ENCODE results near the gene RMDN3.

The RMDN3 gene

DNA sequence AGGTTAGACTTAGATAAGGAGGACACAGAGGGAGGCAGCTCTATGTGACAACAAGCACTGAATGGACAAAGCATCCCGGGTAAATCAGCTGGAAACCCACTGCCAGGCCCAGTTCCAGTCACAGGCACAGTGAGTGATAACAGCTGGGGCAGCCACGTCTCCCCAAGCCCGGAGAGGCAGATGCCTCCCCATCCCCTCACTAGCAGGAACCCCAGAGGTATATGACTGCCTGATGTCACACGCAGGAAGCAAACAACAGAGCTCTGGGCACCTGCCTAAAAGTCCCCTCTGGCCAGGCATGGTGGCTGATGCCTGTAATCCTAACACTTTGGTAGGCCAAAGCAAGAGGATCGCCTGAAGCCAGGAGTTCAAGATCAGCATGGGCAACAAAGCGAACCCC, 32.9 kb upstream of the RMDN3 start:
- Histone ChIP-seq H3K4me3 (ENCODE audit: low read length) (no peak overlapping the region), H3K9ac (ENCODE audit: low read depth, low read length) (peak overlapping the region; percentile 17), H3K9me3 (replicated peaks; ENCODE audit: low read length) (no peaks in the 10 kb centered on the region), H3K4me2 (ENCODE audit: low read length) (peak overlapping the region; percentile 36), H3K36me3 (ENCODE audit: insufficient read depth, low read length) (peaks cover 11% of the 10 kb centered on the region), H3K4me1 (ENCODE audit: control insufficient read depth, insufficient read depth, low read length) (peaks cover 26% of the 10 kb centered on the region), H3K27me3 (ENCODE audit: control insufficient read depth, insufficient read depth, low read length) (no peaks in the 10 kb centered on the region)

DNA sequence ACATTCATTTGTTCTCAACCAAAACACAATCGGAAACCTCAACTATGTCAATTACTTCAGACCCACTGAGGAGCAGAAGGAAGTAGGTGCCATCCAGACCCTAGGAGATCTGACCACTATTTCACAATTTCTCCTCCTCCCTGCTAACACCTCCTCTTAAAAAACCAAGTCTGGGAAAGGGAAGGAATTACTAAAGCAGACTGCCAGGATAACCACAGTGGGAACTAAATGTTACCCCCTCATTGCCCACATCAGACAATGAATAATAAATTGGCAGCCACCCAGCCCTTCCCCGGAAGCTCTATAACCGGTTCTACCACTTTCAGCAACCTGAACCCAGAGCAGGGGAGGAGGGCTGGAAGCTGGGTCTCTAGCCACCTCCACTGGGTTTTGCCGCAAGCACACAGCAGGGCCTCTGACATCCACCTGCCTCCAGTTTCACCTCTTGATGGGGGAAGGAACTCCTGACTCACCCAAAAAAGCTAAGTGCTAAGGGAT, 32.3 kb upstream of the RMDN3 start:
- H3K4me1 ChIP-seq (ENCODE audit: control insufficient read depth, insufficient read depth, low read length), result peaks cover 25% of the 10 kb centered on the region
- no peak overlapping the region for H3K4me3 ChIP-seq (ENCODE audit: low read length)
- no peaks in the 10 kb centered on the region for H3K9me3 ChIP-seq (replicated peaks; ENCODE audit: low read length)
- H3K36me3 ChIP-seq (ENCODE audit: insufficient read depth, low read length), result peaks cover 8% of the 10 kb centered on the region
- H3K4me2 ChIP-seq (ENCODE audit: low read length), result peak overlapping the region; percentile 36
- no peaks in the 10 kb centered on the region for H3K27me3 ChIP-seq (ENCODE audit: control insufficient read depth, insufficient read depth, low read length)
- H3K9ac ChIP-seq (ENCODE audit: low read depth, low read length), result peak overlapping the region; percentile 17

DNA sequence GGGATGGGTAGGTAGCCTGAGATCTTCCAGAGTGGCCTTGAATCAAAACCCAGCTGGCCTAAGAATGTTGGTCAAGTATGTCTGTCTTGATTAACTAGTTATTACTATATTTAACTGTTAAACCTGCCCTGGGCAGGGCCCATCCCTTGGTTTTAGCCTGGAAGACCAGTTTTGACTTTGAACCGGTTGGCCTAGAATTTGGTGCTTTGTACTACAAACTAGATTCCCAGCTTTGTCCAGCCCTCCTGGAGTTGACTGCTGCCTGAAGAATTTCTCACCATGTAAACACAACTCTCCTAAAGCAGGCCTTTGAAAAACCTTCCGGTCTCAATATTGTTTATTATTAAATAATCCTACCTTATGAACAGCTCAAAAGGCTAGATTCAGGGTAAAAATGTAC, 30.8 kb upstream of the RMDN3 start:
- no peak overlapping the region for H3K4me2 ChIP-seq (ENCODE audit: low read length)
- H3K27me3 ChIP-seq (ENCODE audit: control insufficient read depth, insufficient read depth, low read length), result no peaks in the 10 kb centered on the region
- no peaks in the 10 kb centered on the region for H3K9me3 ChIP-seq (replicated peaks; ENCODE audit: low read length)
- H3K4me3 ChIP-seq (ENCODE audit: low read length), result no peak overlapping the region
- H3K4me1 ChIP-seq (ENCODE audit: control insufficient read depth, insufficient read depth, low read length), result peaks cover 24% of the 10 kb centered on the region
- H3K36me3 ChIP-seq (ENCODE audit: insufficient read depth, low read length), result peaks cover 3% of the 10 kb centered on the region
- H3K9ac ChIP-seq (ENCODE audit: low read depth, low read length), result no peak overlapping the region

DNA sequence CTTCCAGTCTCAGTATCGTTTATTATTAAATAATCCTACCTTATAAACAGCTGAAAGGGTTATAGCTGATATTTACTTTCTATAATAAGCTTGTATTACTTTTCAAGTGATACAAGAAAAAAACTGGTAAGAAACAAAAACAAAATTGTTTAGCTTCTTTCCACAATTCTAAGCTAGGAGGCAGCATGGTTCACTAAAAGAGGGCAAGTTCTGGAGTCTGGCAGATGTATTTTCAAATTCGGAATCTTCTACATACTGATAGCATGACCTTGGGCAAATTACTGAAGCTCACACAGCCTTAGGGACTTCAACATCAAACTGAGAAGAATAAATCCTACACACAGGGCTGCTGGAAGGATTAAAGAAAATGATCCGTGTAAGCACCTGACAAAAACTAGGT, 30.1 kb upstream of the RMDN3 start:
- no peak overlapping the region for H3K4me2 ChIP-seq (ENCODE audit: low read length)
- peaks cover 3% of the 10 kb centered on the region for H3K36me3 ChIP-seq (ENCODE audit: insufficient read depth, low read length)
- no peak overlapping the region for H3K4me3 ChIP-seq (ENCODE audit: low read length)

DNA sequence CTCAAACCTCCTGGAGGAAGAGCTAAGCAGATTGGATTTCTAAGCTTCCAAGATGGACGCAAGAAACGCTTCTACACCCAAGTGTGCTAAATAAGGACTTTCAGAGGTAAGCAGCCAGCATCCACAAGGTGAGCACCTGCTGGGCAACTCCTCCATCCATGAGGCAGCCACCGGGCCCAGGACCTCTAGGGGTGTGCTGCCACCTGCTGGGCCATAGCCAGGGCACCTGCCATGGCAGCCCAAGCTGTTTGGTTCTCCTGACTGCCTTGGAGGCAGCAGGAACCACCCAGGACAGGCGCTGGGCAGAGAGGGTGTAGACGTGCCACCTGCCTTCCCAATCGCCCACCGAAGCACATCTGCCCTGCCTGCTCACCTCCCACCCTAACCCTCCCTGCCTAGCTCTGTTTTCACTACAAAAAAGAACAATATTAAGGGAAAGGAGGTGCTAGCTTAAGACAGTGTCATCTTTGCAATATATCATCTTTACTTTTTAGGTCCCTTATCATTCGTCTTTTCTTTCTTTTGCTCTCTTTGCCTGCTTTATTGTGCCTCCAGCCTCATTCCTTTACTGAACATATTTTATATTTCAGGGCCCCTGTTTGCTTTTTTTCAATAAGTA, 27.7 kb upstream of the RMDN3 start:
- Histone ChIP-seq H3K36me3 (ENCODE audit: insufficient read depth, low read length) (peaks cover 22% of the 10 kb centered on the region), H3K4me1 (ENCODE audit: control insufficient read depth, insufficient read depth, low read length) (peaks cover 16% of the 10 kb centered on the region), H3K27me3 (ENCODE audit: control insufficient read depth, insufficient read depth, low read length) (no peaks in the 10 kb centered on the region), H3K9ac (ENCODE audit: low read depth, low read length) (no peak overlapping the region), H3K9me3 (replicated peaks; ENCODE audit: low read length) (no peaks in the 10 kb centered on the region), H3K4me3 (ENCODE audit: low read length) (no peak overlapping the region), H3K4me2 (ENCODE audit: low read length) (no peak overlapping the region)

More for the DNA sequence above, 30.1 kb upstream of the RMDN3 start:
- H3K9me3 ChIP-seq (replicated peaks; ENCODE audit: low read length), result no peaks in the 10 kb centered on the region
- H3K4me1 ChIP-seq (ENCODE audit: control insufficient read depth, insufficient read depth, low read length), result peaks cover 20% of the 10 kb centered on the region
- no peaks in the 10 kb centered on the region for H3K27me3 ChIP-seq (ENCODE audit: control insufficient read depth, insufficient read depth, low read length)
- no peak overlapping the region for H3K9ac ChIP-seq (ENCODE audit: low read depth, low read length)

DNA sequence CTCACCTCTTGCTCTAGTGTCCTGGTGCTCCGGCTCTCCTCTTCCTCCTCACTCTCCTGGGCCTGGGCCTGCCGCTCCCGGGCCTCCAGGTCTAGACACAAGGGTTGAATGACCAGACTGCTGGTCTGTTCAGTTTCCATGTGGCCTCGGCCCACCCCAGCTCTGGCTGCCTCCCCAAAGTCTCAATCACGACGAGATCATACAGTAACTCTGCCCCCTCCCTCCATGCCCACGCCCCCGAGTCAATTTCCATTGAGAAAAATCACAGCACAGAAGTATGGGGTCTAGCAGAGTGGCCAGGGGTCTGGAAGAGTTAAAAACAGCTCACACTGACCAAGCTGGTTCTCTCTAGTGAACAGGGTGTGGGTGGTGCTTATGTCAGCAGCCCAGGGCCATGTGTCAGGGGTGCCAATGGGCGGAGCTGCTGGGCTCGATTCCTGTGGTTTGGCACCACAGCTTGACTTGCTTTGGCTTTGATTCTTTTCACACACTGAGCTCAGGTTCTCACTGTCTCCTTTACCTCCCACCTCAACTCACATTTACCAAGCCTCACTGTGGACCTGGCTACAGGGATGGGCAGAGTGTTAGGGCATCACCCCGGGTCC, 21.6 kb upstream of the RMDN3 start:
- H3K9ac ChIP-seq (ENCODE audit: low read depth, low read length), result peak overlapping the region; percentile 50

DNA sequence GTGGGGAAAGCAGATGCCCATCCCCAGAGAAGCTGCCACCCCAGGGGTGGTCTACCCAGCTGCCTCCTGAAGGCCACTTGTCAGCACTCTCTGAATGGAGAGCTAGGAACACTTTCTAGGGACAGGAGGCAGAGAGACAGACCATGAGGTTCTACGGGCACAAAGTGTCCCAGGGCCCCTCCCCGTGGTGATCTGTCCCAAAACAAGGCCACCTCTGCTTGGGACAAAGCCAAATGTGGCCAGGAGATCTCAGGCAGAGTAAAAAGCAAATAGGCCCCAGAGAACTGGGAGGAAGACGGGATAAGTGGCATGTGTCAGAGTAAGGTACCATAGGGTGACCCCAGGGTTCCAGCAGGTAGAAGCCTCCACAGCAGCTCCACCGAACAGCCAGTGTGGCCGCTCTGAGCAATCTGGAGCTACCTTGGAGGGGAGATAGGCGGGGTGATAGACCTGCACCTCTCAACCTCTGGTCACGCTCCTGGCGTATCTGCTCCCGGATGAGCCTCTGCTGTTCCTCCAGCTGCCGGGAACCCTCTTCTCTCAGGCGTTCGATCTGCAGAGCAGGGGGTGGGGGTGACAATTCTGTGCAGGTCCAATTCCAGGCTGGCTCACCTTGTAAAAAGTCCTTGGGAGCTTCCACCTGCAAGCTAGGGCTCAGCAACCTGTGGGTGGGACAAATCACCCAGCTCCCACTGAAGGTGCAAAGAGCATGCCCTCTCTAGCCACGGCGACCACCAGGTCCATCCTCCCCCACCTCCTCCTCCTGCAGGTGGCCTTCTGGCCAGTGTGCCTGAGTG, 20.9 kb upstream of the RMDN3 start:
- H3K4me2 ChIP-seq (ENCODE audit: low read length), result peak overlapping the region; percentile 46
- H3K4me3 ChIP-seq (ENCODE audit: low read length), result no peak overlapping the region
- H3K27me3 ChIP-seq (ENCODE audit: control insufficient read depth, insufficient read depth, low read length), result no peaks in the 10 kb centered on the region
- peaks cover 66% of the 10 kb centered on the region for H3K36me3 ChIP-seq (ENCODE audit: insufficient read depth, low read length)
- no peak overlapping the region for H3K9ac ChIP-seq (ENCODE audit: low read depth, low read length)
- H3K4me1 ChIP-seq (ENCODE audit: control insufficient read depth, insufficient read depth, low read length), result peaks cover 10% of the 10 kb centered on the region
- H3K9me3 ChIP-seq (replicated peaks; ENCODE audit: low read length), result no peaks in the 10 kb centered on the region

More for the DNA sequence above, 21.6 kb upstream of the RMDN3 start:
- Histone ChIP-seq H3K4me3 (ENCODE audit: low read length) (no peak overlapping the region), H3K36me3 (ENCODE audit: insufficient read depth, low read length) (peaks cover 59% of the 10 kb centered on the region), H3K4me1 (ENCODE audit: control insufficient read depth, insufficient read depth, low read length) (peaks cover 10% of the 10 kb centered on the region), H3K9me3 (replicated peaks; ENCODE audit: low read length) (no peaks in the 10 kb centered on the region), H3K27me3 (ENCODE audit: control insufficient read depth, insufficient read depth, low read length) (no peaks in the 10 kb centered on the region), H3K4me2 (ENCODE audit: low read length) (peak overlapping the region; percentile 46)

DNA sequence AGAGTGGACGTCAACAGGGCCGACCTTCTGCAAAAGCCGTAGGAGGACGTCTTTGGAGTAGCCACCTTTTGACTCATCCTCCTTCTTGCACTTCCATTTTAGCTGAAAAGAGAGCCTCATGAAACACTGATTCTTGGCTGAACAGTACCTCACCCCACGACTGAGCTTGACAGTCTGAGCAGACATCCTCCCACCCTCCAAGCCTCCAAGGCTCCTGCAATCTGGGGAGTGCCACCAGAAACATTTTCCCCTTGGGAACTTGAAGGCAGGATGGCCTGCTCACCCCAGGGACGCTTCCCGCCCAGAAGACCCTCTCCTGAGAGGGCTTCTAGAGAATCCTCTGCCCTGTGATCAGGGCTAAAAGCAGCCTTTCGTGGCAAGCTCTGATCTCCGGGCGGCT, 20.0 kb upstream of the RMDN3 start:
- H3K4me3 ChIP-seq (ENCODE audit: low read length), result no peak overlapping the region
- H3K4me1 ChIP-seq (ENCODE audit: control insufficient read depth, insufficient read depth, low read length), result peaks cover 10% of the 10 kb centered on the region
- H3K36me3 ChIP-seq (ENCODE audit: insufficient read depth, low read length), result peaks cover 69% of the 10 kb centered on the region

DNA sequence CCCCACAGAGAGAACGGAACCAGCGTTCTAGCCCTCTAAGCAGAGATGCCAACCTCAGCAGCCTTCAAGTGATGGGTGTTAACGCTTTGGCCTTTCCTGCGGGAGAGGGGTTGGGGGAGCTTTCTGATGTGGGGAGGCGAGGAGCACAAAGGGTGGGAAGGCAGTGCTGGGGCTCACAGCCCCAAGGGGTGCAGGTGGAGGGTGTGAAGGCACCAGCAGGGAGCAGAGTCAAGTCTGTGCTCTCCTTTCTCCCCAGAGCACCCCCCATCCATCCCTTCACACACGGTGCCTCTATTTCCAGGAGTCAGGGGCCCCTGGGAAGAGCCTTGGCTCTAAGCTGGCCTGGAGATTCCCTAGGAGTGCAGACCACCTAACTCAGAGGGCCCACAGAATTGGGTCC, 18.8 kb upstream of the RMDN3 start:
- no peaks in the 10 kb centered on the region for H3K9me3 ChIP-seq (replicated peaks; ENCODE audit: low read length)
- H3K4me1 ChIP-seq (ENCODE audit: control insufficient read depth, insufficient read depth, low read length), result peaks cover 10% of the 10 kb centered on the region
- H3K27me3 ChIP-seq (ENCODE audit: control insufficient read depth, insufficient read depth, low read length), result no peaks in the 10 kb centered on the region
- peaks cover 65% of the 10 kb centered on the region for H3K36me3 ChIP-seq (ENCODE audit: insufficient read depth, low read length)
- no peak overlapping the region for H3K9ac ChIP-seq (ENCODE audit: low read depth, low read length)
- no peak overlapping the region for H3K4me2 ChIP-seq (ENCODE audit: low read length)
- no peak overlapping the region for H3K4me3 ChIP-seq (ENCODE audit: low read length)

More for the DNA sequence above, 20.0 kb upstream of the RMDN3 start:
- no peak overlapping the region for H3K9ac ChIP-seq (ENCODE audit: low read depth, low read length)
- no peak overlapping the region for H3K4me2 ChIP-seq (ENCODE audit: low read length)
- no peaks in the 10 kb centered on the region for H3K27me3 ChIP-seq (ENCODE audit: control insufficient read depth, insufficient read depth, low read length)
- no peaks in the 10 kb centered on the region for H3K9me3 ChIP-seq (replicated peaks; ENCODE audit: low read length)

DNA sequence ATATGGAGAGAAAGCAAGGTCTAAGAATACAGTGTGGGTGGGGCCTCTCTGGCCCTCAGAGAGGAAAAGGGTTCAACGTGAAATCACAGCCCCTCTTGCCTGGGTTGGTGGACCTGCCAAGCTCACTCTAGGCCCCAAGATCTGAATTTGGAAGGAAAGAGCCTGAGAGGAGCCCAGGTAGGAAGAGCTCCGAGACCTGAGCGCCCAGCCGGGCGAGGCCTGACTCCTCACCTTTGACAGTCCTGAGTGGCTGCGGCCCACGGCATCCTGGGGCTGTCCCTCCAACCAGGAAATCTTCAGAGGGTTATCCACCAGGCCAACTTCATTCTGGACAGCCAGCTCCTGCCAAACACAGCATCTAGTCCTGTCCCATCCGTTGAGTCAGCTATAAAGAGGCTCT, 18.4 kb upstream of the RMDN3 start:
- Histone ChIP-seq H3K36me3 (ENCODE audit: insufficient read depth, low read length) (peaks cover 65% of the 10 kb centered on the region), H3K27me3 (ENCODE audit: control insufficient read depth, insufficient read depth, low read length) (no peaks in the 10 kb centered on the region), H3K9ac (ENCODE audit: low read depth, low read length) (no peak overlapping the region), H3K4me1 (ENCODE audit: control insufficient read depth, insufficient read depth, low read length) (peaks cover 10% of the 10 kb centered on the region), H3K4me2 (ENCODE audit: low read length) (no peak overlapping the region), H3K9me3 (replicated peaks; ENCODE audit: low read length) (no peaks in the 10 kb centered on the region), H3K4me3 (ENCODE audit: low read length) (no peak overlapping the region)

DNA sequence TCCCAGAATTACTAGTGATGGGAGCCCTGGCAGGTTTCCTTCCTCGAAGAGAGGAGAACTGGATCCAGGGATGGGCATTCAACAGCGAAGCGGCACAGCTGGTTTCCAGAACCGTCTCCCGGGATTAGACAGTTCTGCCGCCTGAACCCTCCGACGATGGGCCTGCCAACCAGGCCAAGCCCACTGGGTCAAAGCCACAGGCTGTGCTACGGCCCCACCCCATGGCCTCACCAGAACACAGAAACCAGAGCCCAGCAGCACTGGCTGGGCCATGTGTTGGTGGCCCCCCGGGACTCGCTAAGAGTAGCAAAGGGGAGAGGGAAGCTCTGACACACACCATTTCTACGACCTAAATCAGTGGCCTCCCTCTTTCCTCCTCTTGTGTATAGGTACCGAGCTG, 17.0 kb upstream of the RMDN3 start:
- Histone ChIP-seq H3K4me1 (ENCODE audit: control insufficient read depth, insufficient read depth, low read length) (peaks cover 13% of the 10 kb centered on the region), H3K27me3 (ENCODE audit: control insufficient read depth, insufficient read depth, low read length) (no peaks in the 10 kb centered on the region), H3K9ac (ENCODE audit: low read depth, low read length) (no peak overlapping the region), H3K4me2 (ENCODE audit: low read length) (no peak overlapping the region), H3K4me3 (ENCODE audit: low read length) (no peak overlapping the region), H3K36me3 (ENCODE audit: insufficient read depth, low read length) (peaks cover 65% of the 10 kb centered on the region), H3K9me3 (replicated peaks; ENCODE audit: low read length) (no peaks in the 10 kb centered on the region)
